ENCODE data around the gene PCYT2.
A peak's percentile ranks its signal among the peaks of the same experiment; 100 is the strongest.

The PCYT2 gene

GRCh38 chr17:81869221-81870130 lies 41.7 kb downstream of the PCYT2 start:
- peak; percentile 45 for DNase-seq

- DNase-seq, result no peak
Measured at GRCh38 chr17:81868674-81869220, 42.5 kb downstream of the PCYT2 start.

- DNase-seq, result no peak
Measured at GRCh38 chr17:81867991-81868673, 43.1 kb downstream of the PCYT2 start.

GRCh38 chr17:81867170-81867990 lies 43.8 kb downstream of the PCYT2 start:
- peak; percentile 34 for DNase-seq

- no peak for DNase-seq
Measured at GRCh38 chr17:81866440-81867169, 44.6 kb downstream of the PCYT2 start.

- no peak for DNase-seq
Measured at GRCh38 chr17:81865733-81866439, 45.3 kb downstream of the PCYT2 start.

GRCh38 chr17:81865358-81865732 lies 45.9 kb downstream of the PCYT2 start:
- DNase-seq, result no peak

- DNase-seq, result no peak
Measured at GRCh38 chr17:81863833-81864768, 47.1 kb downstream of the PCYT2 start.

GRCh38 chr17:81863123-81863675 lies 48.0 kb downstream of the PCYT2 start:
- no peak for DNase-seq

- DNase-seq, result peak; percentile 99
Measured at GRCh38 chr17:81860756-81861568, 50.2 kb downstream of the PCYT2 start.

- DNase-seq, result no peak
Measured at GRCh38 chr17:81859906-81860755, 51.1 kb downstream of the PCYT2 start, which contains the start of gene P4HB. Gene P4HB (minus strand): TSS chr17:81860535. CDS start chr17:81860471, 64 bp downstream.

- no peak for DNase-seq
Measured at GRCh38 chr17:81858967-81859905, 52.0 kb downstream of the PCYT2 start.

GRCh38 chr17:81858170-81858966 lies 52.8 kb downstream of the PCYT2 start:
- no peak for DNase-seq

- peak; percentile 12 for DNase-seq
Measured at GRCh38 chr17:81854974-81855774, 56.0 kb downstream of the PCYT2 start.

- DNase-seq, result no peak
Measured at GRCh38 chr17:81852237-81852636, 59.0 kb downstream of the PCYT2 start.

Data from CD4-positive, alpha-beta T cell treated with Interleukin-6 for 4 hours (primary cell).